ENCODE data around the gene SOD3.

Gene SOD3

GRCh38 chr4:24775750-24776149 is 19.6 kb upstream of the SOD3 start:
- DNase-seq, result no peak

GRCh38 chr4:24777536-24778463 is 17.6 kb upstream of the SOD3 start:
- peak in 2 of 3 donors; percentile 29 to 43 for DNase-seq

GRCh38 chr4:24778464-24779225 is 16.7 kb upstream of the SOD3 start:
- peak in 2 of 3 donors; percentile 30 to 40 for DNase-seq

GRCh38 chr4:24780936-24781495 is 14.4 kb upstream of the SOD3 start:
- DNase-seq, result no peak

- DNase-seq, result no peak
Observed at GRCh38 chr4:24781999-24782745, 13.2 kb upstream of the SOD3 start.

- DNase-seq, result no peak
Observed at GRCh38 chr4:24783506-24783905, 11.9 kb upstream of the SOD3 start.

GRCh38 chr4:24791043-24791442 is 4.3 kb upstream of the SOD3 start:
- DNase-seq, result no peak

GRCh38 chr4:24792552-24792951 is 2.8 kb upstream of the SOD3 start:
- DNase-seq, result no peak

- DNase-seq, result peak; percentile 30 to 45 (median 33)
Observed at GRCh38 chr4:24793219-24794005, 2.0 kb upstream of the SOD3 start.

GRCh38 chr4:24794051-24794450 is 1.3 kb upstream of the SOD3 start:
- peak; percentile 56 to 68 (median 62) for DNase-seq

- DNase-seq, result no peak
Observed at GRCh38 chr4:24794480-24794879, 893 bp upstream of the SOD3 start.

GRCh38 chr4:24795666-24796381 is 451 bp downstream of the SOD3 start:
- no peak for DNase-seq

- no peak for DNase-seq
Observed at GRCh38 chr4:24796620-24797019, 1.2 kb downstream of the SOD3 start.

GRCh38 chr4:24798036-24798610 is 2.8 kb downstream of the SOD3 start:
- DNase-seq, result no peak

- no peak for DNase-seq
Observed at GRCh38 chr4:24799196-24799543, 3.8 kb downstream of the SOD3 start.

GRCh38 chr4:24799544-24800324 is 4.4 kb downstream of the SOD3 start:
- peak in 2 of 3 donors; percentile 29 to 45 for DNase-seq

GRCh38 chr4:24800325-24800895 is 5.0 kb downstream of the SOD3 start:
- no peak for DNase-seq

- DNase-seq, result no peak
Observed at GRCh38 chr4:24801136-24801855, 5.9 kb downstream of the SOD3 start.

- DNase-seq, result no peak
Observed at GRCh38 chr4:24802648-24803047, 7.3 kb downstream of the SOD3 start.
